GM23338 (cell line): Measurements from ENCODE around the gene RCAN1. TPM values are rescaled to one million over a fixed set of nuclear protein-coding genes. Genes with fewer than 3 reads are reported as not detected.
A peak's percentile ranks its signal among the peaks of the same experiment; 100 is the strongest.

Experiments
- ATAC-seq: fragments of 200-7000 bp; cut with Tn5 transposase; 3 replicates; pipeline ENCODE4 v1.9.1; 2020
- DNase-seq: peaks from one replicate; pipeline ENCODE4 v3.0.0-alpha.2; 2015; ENCODE audit warnings: low spot score
- H2AFZ ChIP-seq: fragments of 200-600 bp; sonication (generic); 2 replicates; pipeline ENCODE4 v1.8.0; 2016; ENCODE audit warnings: antibody characterized with exemption, mild to moderate bottlenecking, moderate library complexity
- H3F3A ChIP-seq: fragments of 200-600 bp; sonication (generic); replicated peaks from 2 replicates; pipeline ENCODE4 v1.8.0; 2017; ENCODE audit warnings: antibody characterized with exemption, mixed run types, low read depth
- H3K27ac ChIP-seq: fragments of 200-600 bp; sonication (generic); 2 replicates; pipeline ENCODE4 v1.6.1; 2016; ENCODE audit warnings: low read depth
- H3K27me3 ChIP-seq: fragments of 200-600 bp; sonication (generic); 2 replicates; pipeline ENCODE4 v1.8.0; 2016; ENCODE audit warnings: mild to moderate bottlenecking, mixed run types, moderate library complexity; ENCODE audit not compliant: insufficient read depth
- H3K36me3 ChIP-seq: fragments of 200-600 bp; sonication (generic); 2 replicates; pipeline ENCODE4 v1.8.0; 2016; ENCODE audit warnings: mild to moderate bottlenecking; ENCODE audit not compliant: insufficient read depth
- H3K4me1 ChIP-seq: fragments of 200-600 bp; sonication (generic); 2 replicates; pipeline ENCODE4 v1.8.0; 2016; ENCODE audit warnings: mild to moderate bottlenecking, moderate library complexity; ENCODE audit not compliant: insufficient read depth
- H3K4me2 ChIP-seq: fragments of 200-600 bp; sonication (generic); 2 replicates; pipeline ENCODE4 v1.7.1; 2017; ENCODE audit warnings: mixed run types
- H3K4me3 ChIP-seq: fragments of 200-600 bp; sonication (generic); 2 replicates; pipeline ENCODE4 v1.6.1; 2016; ENCODE audit warnings: mixed run types
- H3K79me2 ChIP-seq: fragments of 200-600 bp; sonication (generic); replicated peaks from 2 replicates; pipeline ENCODE4 v1.8.0; 2017; ENCODE audit warnings: mild to moderate bottlenecking; ENCODE audit not compliant: insufficient read depth
- H3K9me2 ChIP-seq: fragments of 200-600 bp; sonication (generic); 2 replicates; pipeline ENCODE4 v1.8.0; 2017; ENCODE audit not compliant: insufficient read depth
- H4K20me1 ChIP-seq: fragments of 200-600 bp; sonication (generic); replicated peaks from 2 replicates; pipeline ENCODE4 v1.8.0; 2017; ENCODE audit warnings: mild to moderate bottlenecking; ENCODE audit not compliant: insufficient read depth
- H3K27ac Mint-ChIP-seq: 2 replicates; pipeline ENCODE4 v1.8.0; 2020; ENCODE audit warnings: inconsistent platforms, mild to moderate bottlenecking, moderate library complexity, mixed read lengths
- H3K27me3 Mint-ChIP-seq: 3 replicates; pipeline ENCODE4 v1.8.0; 2022; ENCODE audit warnings: low read depth, mild to moderate bottlenecking, moderate library complexity, mixed read lengths, inconsistent platforms; ENCODE audit not compliant: insufficient read depth, poor library complexity
- H3K36me3 Mint-ChIP-seq: 3 replicates; pipeline ENCODE4 v1.8.0; 2021; ENCODE audit warnings: low read depth, mild to moderate bottlenecking, inconsistent platforms, moderate library complexity, mixed read lengths
- H3K4me1 Mint-ChIP-seq: 3 replicates; pipeline ENCODE4 v1.8.0; 2020; ENCODE audit warnings: mild to moderate bottlenecking, inconsistent platforms, mixed read lengths
- H3K4me3 Mint-ChIP-seq: 3 replicates; pipeline ENCODE4 v1.8.0; 2021; ENCODE audit warnings: moderate library complexity, mild to moderate bottlenecking, inconsistent platforms, mixed read lengths
- H3K9me3 Mint-ChIP-seq: 3 replicates; pipeline ENCODE4 v1.8.0; 2020; ENCODE audit warnings: moderate library complexity, mild to moderate bottlenecking, inconsistent platforms, mixed read lengths
- CREB1 ChIP-seq: fragments of 250-450 bp; sonication (Bioruptor Pico); IDR thresholded peaks from 2 replicates; pipeline ENCODE4 v1.5.0; 2020; ENCODE audit warnings: low read depth, mild to moderate bottlenecking, moderate library complexity
- CTCF ChIP-seq, 2 experiments: fragments of 200-600 bp in 1 of 2; sonication (generic) in 1 of 2; conservative IDR thresholded peaks; 2 replicates each; pipeline versions ENCODE4 v1.5.1 to v1.6.1; 2016 to 2017; ENCODE audit warnings: antibody characterized with exemption in 2 of 2, low read depth in 2 of 2, mild to moderate bottlenecking in 2 of 2, moderate library complexity in 1 of 2
- ETS1 ChIP-seq: IDR thresholded peaks from 2 replicates; pipeline ENCODE4 v1.6.1; 2016; ENCODE audit warnings: antibody characterized with exemption
- EZH2 ChIP-seq: fragments of 200-600 bp; sonication (generic); IDR thresholded peaks from one replicate; pipeline ENCODE4 v1.8.0; 2017; ENCODE audit warnings: antibody characterized with exemption, mild to moderate bottlenecking, low read depth; ENCODE audit not compliant: unreplicated experiment
- EZH2phosphoT487 ChIP-seq: fragments of 200-600 bp; sonication (generic); IDR thresholded peaks from one replicate; pipeline ENCODE4 v1.8.1; 2018; ENCODE audit warnings: antibody characterized with exemption; ENCODE audit not compliant: unreplicated experiment
- NANOG ChIP-seq: IDR thresholded peaks from 2 replicates; pipeline ENCODE4 v1.6.1; 2016; ENCODE audit warnings: antibody characterized with exemption, borderline replicate concordance
- REST ChIP-seq: IDR thresholded peaks from one replicate; pipeline ENCODE4 v1.6.1; 2018; ENCODE audit warnings: antibody characterized with exemption; ENCODE audit not compliant: unreplicated experiment
- STAT1 ChIP-seq: IDR thresholded peaks from one replicate; pipeline ENCODE4 v1.6.1; 2016; ENCODE audit warnings: antibody characterized with exemption; ENCODE audit not compliant: unreplicated experiment
- ZNF114 ChIP-seq: fragments of 250-450 bp; sonication (Bioruptor Pico); IDR thresholded peaks from 2 replicates; pipeline ENCODE4 v1.5.0; 2020; ENCODE audit warnings: mild to moderate bottlenecking, moderate library complexity
- ZNF331 ChIP-seq: fragments of 250-450 bp; sonication (Bioruptor Pico); IDR thresholded peaks from 2 replicates; pipeline ENCODE4 v1.5.0; 2020; ENCODE audit warnings: low read depth, mild to moderate bottlenecking, moderate library complexity
- ZNF462 ChIP-seq: fragments of 250-450 bp; sonication (Bioruptor Pico); IDR thresholded peaks from 2 replicates; pipeline ENCODE4 v1.5.0; 2020; ENCODE audit warnings: mild to moderate bottlenecking, moderate library complexity
- polyA plus RNA-seq: library from polyadenylated mRNA; unstranded; fragments of >200 nt; fragmentation: Nextera tagmentation; extraction: Ambion mirVana; gene quantifications from 2 replicates; pipeline ENCODE4 v1.2.1, GENCODE V29; 2016
- total RNA-seq: library from RNA; depleted of rRNA; stranded (reverse); fragments of >200 nt; shearing (Covaris generic); gene quantifications from 2 replicates; pipeline ENCODE4 v1.2.3, GENCODE V29; 2014

RCAN1 gene
- total and polyA plus RNA-seq, 2 experiments from 2014 or later, result 3.7 to 5.2 TPM

- no peak for TF ChIP-seq REST
- no peak for TF ChIP-seq NANOG
Measured at GRCh38 chr21:34640858-34641257, 25.9 kb upstream of the RCAN1 start (continued).

- no peaks in the 10 kb centered on the region for H3K36me3 Mint-ChIP-seq
- Histone ChIP-seq H2AFZ (peak overlapping the region; percentile 38; the same call in 1 of the 2 replicates), H4K20me1 (no peaks in the 10 kb centered on the region), H3K79me2 (no peaks in the 10 kb centered on the region), H3K27ac (no peak overlapping the region), H3K9me2 (peaks cover 9% of the 10 kb centered on the region; the same call in 1 of the 2 replicates), H3K4me2 (no peak overlapping the region), H3K36me3 (no peaks in the 10 kb centered on the region), H3K4me1 (no peaks in the 10 kb centered on the region), H3F3A (no peaks in the 10 kb centered on the region), H3K27me3 (no peaks in the 10 kb centered on the region), H3K4me3 (no peak overlapping the region)
- no peaks in the 10 kb centered on the region; the same call in 1 of the 3 replicates for H3K9me3 Mint-ChIP-seq
- no peak for ATAC-seq
- peaks cover 2% of the 10 kb centered on the region; the same call in 1 of the 3 replicates for H3K4me1 Mint-ChIP-seq
- no peak for DNase-seq
- H3K27me3 Mint-ChIP-seq, result peaks cover 1% of the 10 kb centered on the region
- no peak overlapping the region; the same call in 1 of the 2 replicates for H3K27ac Mint-ChIP-seq
- H3K4me3 Mint-ChIP-seq, result no peak overlapping the region
- TF ChIP-seq NANOG, result no peak
- no peak for TF ChIP-seq ETS1
- no peak for TF ChIP-seq STAT1
- TF ChIP-seq ZNF331 (CRISPR knock-in tag), result no peak
- TF ChIP-seq EZH2, result no peak
- no peak for TF ChIP-seq CTCF (conservative IDR thresholded peaks at IDR 0.05; ENCODE audit: low read depth in 2 of 2)
- TF ChIP-seq EZH2phosphoT487, result no peak
- TF ChIP-seq ZNF114 (CRISPR knock-in tag), result no peak
- TF ChIP-seq CREB1, result no peak
- TF ChIP-seq ZNF462 (CRISPR knock-in tag), result no peak
Measured at GRCh38 chr21:34639882-34640788, 25.2 kb upstream of the RCAN1 start.
